HEK293 (cell line): ENCODE measurements around the gene RAP1B.

Source experiments
- ATF2 ChIP-seq: fragments of 450-650 bp; formaldehyde crosslinking; IDR thresholded peaks from 2 replicates; pipeline ENCODE4 v1.5.1; 2016; ENCODE audit warnings: missing biosample characterization, missing genetic modification characterization, low read depth
- BCL11A ChIP-seq: fragments of 450-650 bp; formaldehyde crosslinking; IDR thresholded peaks from 2 replicates; pipeline ENCODE4 v1.5.1; 2016; ENCODE audit warnings: low read depth, missing biosample characterization, missing genetic modification characterization
- GLIS1 ChIP-seq: fragments of 450-650 bp; formaldehyde crosslinking; IDR thresholded peaks from 2 replicates; pipeline ENCODE4 v1.5.1; 2016; ENCODE audit warnings: missing biosample characterization, missing genetic modification characterization
- KLF16 ChIP-seq: fragments of 450-650 bp; formaldehyde crosslinking; IDR thresholded peaks from 2 replicates; pipeline ENCODE4 v1.5.1; 2017; ENCODE audit warnings: missing biosample characterization, missing genetic modification characterization
- KLF7 ChIP-seq: fragments of 450-650 bp; formaldehyde crosslinking; IDR thresholded peaks from 2 replicates; pipeline ENCODE4 v1.5.1; 2016; ENCODE audit warnings: missing biosample characterization, missing genetic modification characterization, borderline replicate concordance
- PRDM10 ChIP-seq: fragments of 450-650 bp; formaldehyde crosslinking; IDR thresholded peaks from 2 replicates; pipeline ENCODE4 v1.5.1; 2016; ENCODE audit warnings: missing biosample characterization, missing genetic modification characterization
- REPIN1 ChIP-seq: fragments of 450-650 bp; formaldehyde crosslinking; IDR thresholded peaks from 2 replicates; pipeline ENCODE4 v1.5.1; 2017; ENCODE audit warnings: missing biosample characterization, missing genetic modification characterization, low read depth
- YY2 ChIP-seq: fragments of 450-650 bp; formaldehyde crosslinking; IDR thresholded peaks from 2 replicates; pipeline ENCODE4 v1.5.1; 2016; ENCODE audit warnings: missing biosample characterization, missing genetic modification characterization
- ZBTB44 ChIP-seq: fragments of 450-650 bp; IDR thresholded peaks from 2 replicates; pipeline ENCODE4 v1.5.1; 2018; ENCODE audit warnings: missing biosample characterization, mild to moderate bottlenecking, missing genetic modification characterization
- ZBTB6 ChIP-seq: fragments of 450-650 bp; formaldehyde crosslinking; IDR thresholded peaks from 2 replicates; pipeline ENCODE4 v1.5.1; 2017; ENCODE audit warnings: missing biosample characterization, missing genetic modification characterization
- ZBTB7A ChIP-seq: fragments of 450-650 bp; formaldehyde crosslinking; IDR thresholded peaks from 2 replicates; pipeline ENCODE4 v1.5.1; 2016; ENCODE audit warnings: low read depth, missing biosample characterization, missing genetic modification characterization
- ZBTB8A ChIP-seq: fragments of 450-650 bp; formaldehyde crosslinking; IDR thresholded peaks from 2 replicates; pipeline ENCODE4 v1.5.1; 2016; ENCODE audit warnings: missing biosample characterization, missing genetic modification characterization
- ZNF112 ChIP-seq: fragments of 450-650 bp; formaldehyde crosslinking; IDR thresholded peaks from 2 replicates; pipeline ENCODE4 v1.5.0; 2017; ENCODE audit warnings: missing biosample characterization, missing genetic modification characterization
- ZNF133 ChIP-seq: fragments of 450-650 bp; formaldehyde crosslinking; IDR thresholded peaks from 2 replicates; pipeline ENCODE4 v1.5.1; 2016; ENCODE audit warnings: missing biosample characterization, missing genetic modification characterization
- ZNF16 ChIP-seq: fragments of 450-650 bp; formaldehyde crosslinking; IDR thresholded peaks from 2 replicates; pipeline ENCODE4 v1.5.1; 2016; ENCODE audit warnings: low read depth, missing biosample characterization, missing genetic modification characterization
- ZNF248 ChIP-seq: fragments of 450-650 bp; formaldehyde crosslinking; IDR thresholded peaks from 2 replicates; pipeline ENCODE4 v1.5.1; 2017; ENCODE audit warnings: missing biosample characterization, missing genetic modification characterization
- ZNF26 ChIP-seq: fragments of 450-650 bp; formaldehyde crosslinking; IDR thresholded peaks from 2 replicates; pipeline ENCODE4 v1.5.1; 2016; ENCODE audit warnings: missing biosample characterization, missing genetic modification characterization
- ZNF266 ChIP-seq: fragments of 450-650 bp; formaldehyde crosslinking; IDR thresholded peaks from 2 replicates; pipeline ENCODE4 v1.5.1; 2016; ENCODE audit warnings: missing biosample characterization, missing genetic modification characterization, low read depth
- ZNF335 ChIP-seq: fragments of 450-650 bp; formaldehyde crosslinking; conservative IDR thresholded peaks from 2 replicates; pipeline ENCODE4 v1.5.1; 2016; ENCODE audit warnings: missing biosample characterization, missing genetic modification characterization
- ZNF362 ChIP-seq: fragments of 450-650 bp; formaldehyde crosslinking; IDR thresholded peaks from 2 replicates; pipeline ENCODE4 v1.5.1; 2016; ENCODE audit warnings: missing biosample characterization, missing genetic modification characterization
- ZNF398 ChIP-seq: fragments of 450-650 bp; formaldehyde crosslinking; IDR thresholded peaks from 2 replicates; pipeline ENCODE4 v1.5.1; 2017; ENCODE audit warnings: missing biosample characterization, missing genetic modification characterization
- ZNF433 ChIP-seq: fragments of 450-650 bp; formaldehyde crosslinking; IDR thresholded peaks from 2 replicates; pipeline ENCODE4 v1.5.1; 2016; ENCODE audit warnings: missing biosample characterization, missing genetic modification characterization, low read depth
- ZNF48 ChIP-seq: fragments of 450-650 bp; formaldehyde crosslinking; IDR thresholded peaks from 2 replicates; pipeline ENCODE4 v1.5.1; 2016; ENCODE audit warnings: missing biosample characterization, missing genetic modification characterization
- ZNF530 ChIP-seq: fragments of 450-650 bp; formaldehyde crosslinking; IDR thresholded peaks from 2 replicates; pipeline ENCODE4 v1.5.1; 2016; ENCODE audit warnings: low read depth, missing biosample characterization, missing genetic modification characterization
- ZNF629 ChIP-seq: fragments of 450-650 bp; formaldehyde crosslinking; IDR thresholded peaks from 2 replicates; pipeline ENCODE4 v1.5.1; 2017; ENCODE audit warnings: missing biosample characterization, missing genetic modification characterization
- ZNF76 ChIP-seq: fragments of 450-650 bp; formaldehyde crosslinking; IDR thresholded peaks from 2 replicates; pipeline ENCODE4; 2016; ENCODE audit warnings: low read depth, missing biosample characterization, missing genetic modification characterization, borderline replicate concordance
- ZNF843 ChIP-seq: fragments of 450-650 bp; formaldehyde crosslinking; IDR thresholded peaks from 2 replicates; pipeline ENCODE4 v1.5.1; 2016; ENCODE audit warnings: missing biosample characterization, missing genetic modification characterization

Gene RAP1B

GRCh38 chr12:68610370-68611093 lies at the start of gene RAP1B (continued):
- 0 out of 2 replicates have a peak, but pooled peaks have one; percentile 6 for TF ChIP-seq ATF2
- no peak for TF ChIP-seq BCL11A
- TF ChIP-seq ZNF26 (tag by site-specific recombination), result no peak
- no peak for TF ChIP-seq ZNF16 (tag by site-specific recombination)
- no peak for TF ChIP-seq ZNF398 (tag by site-specific recombination)
- TF ChIP-seq REPIN1 (tag by site-specific recombination), result no peak
- peak; percentile 89 for TF ChIP-seq ZNF629 (tag by site-specific recombination)
- peak; percentile 86 for TF ChIP-seq ZNF335 (tag by site-specific recombination)
- TF ChIP-seq ZNF133 (tag by site-specific recombination), result no peak
- no peak for TF ChIP-seq KLF16 (tag by site-specific recombination)
- no peak for TF ChIP-seq ZNF112 (tag by site-specific recombination)
- TF ChIP-seq YY2 (tag by site-specific recombination), result no peak
- TF ChIP-seq ZNF362 (tag by site-specific recombination), result no peak
- no peak for TF ChIP-seq ZNF433 (tag by site-specific recombination)
- TF ChIP-seq ZBTB44 (tag by site-specific recombination), result no peak
- TF ChIP-seq ZNF266 (tag by site-specific recombination), result no peak
- TF ChIP-seq ZNF76 (tag by site-specific recombination), result no peak
- peak; percentile 100 for TF ChIP-seq ZBTB8A (tag by site-specific recombination)
- no peak for TF ChIP-seq PRDM10 (tag by site-specific recombination)
- no peak for TF ChIP-seq ZNF248 (tag by site-specific recombination)
- no peak for TF ChIP-seq GLIS1 (tag by site-specific recombination)
- 0 out of 2 replicates have a peak, but pooled peaks have one; percentile 12 for TF ChIP-seq ZNF843
- TF ChIP-seq ZNF530 (tag by site-specific recombination), result no peak
- TF ChIP-seq KLF7, result no peak
- no peak for TF ChIP-seq ZNF48 (tag by site-specific recombination)
- TF ChIP-seq ZBTB7A (tag by site-specific recombination), result no peak
- TF ChIP-seq ZBTB6 (tag by site-specific recombination), result no peak; the same call in 1 of the 2 replicates
